GM12891 (cell line): ENCODE measurements around the gene SATB2.

ENCODE experiments used
- DNase-seq: peaks from one replicate; pipeline ENCODE4 v3.0.0; 2011; ENCODE audit warnings: low spot score; ENCODE audit not compliant: insufficient read length
- FAIRE-seq: peaks from 2 replicates; lab custom pipeline; 2011; peaks lifted over from hg19 to GRCh38; lab: Jason Lieb, UNC
- PAX5 ChIP-seq: IDR thresholded peaks from 2 replicates; pipeline ENCODE4 v1.6.1; 2011; ENCODE audit warnings: low read length, moderate library complexity, mild to moderate bottlenecking; ENCODE audit not compliant: insufficient read depth, severe bottlenecking
- POLR2A ChIP-seq: IDR thresholded peaks from 2 replicates; pipeline ENCODE4 v1.6.1; 2011; ENCODE audit warnings: low read depth, low read length, control low read depth
- POLR2AphosphoS5 ChIP-seq: IDR thresholded peaks from 2 replicates; pipeline ENCODE4 v1.6.1; 2011; ENCODE audit warnings: low read depth, low read length, control low read depth
- POU2F2 ChIP-seq: IDR thresholded peaks from 2 replicates; pipeline ENCODE4 v1.6.1; 2011; ENCODE audit warnings: low read depth, mild to moderate bottlenecking, control low read depth, low read length, moderate library complexity
- SPI1 ChIP-seq: IDR thresholded peaks from 2 replicates; pipeline ENCODE4 v1.6.1; 2011; ENCODE audit warnings: low read depth, low read length, control low read depth
- TAF1 ChIP-seq: IDR thresholded peaks from 2 replicates; pipeline ENCODE4 v1.6.1; 2011; ENCODE audit warnings: low read depth, low read length, control low read depth

Gene SATB2

GRCh38 chr2:199258291-199258690, 199.4 kb downstream of the SATB2 start:
- FAIRE-seq = no peak
- DNase-seq = no peak

GRCh38 chr2:199257261-199258224, 200.2 kb downstream of the SATB2 start:
- FAIRE-seq = no peak
- no peak for DNase-seq
- TF ChIP-seq POU2F2 (no peak), POLR2AphosphoS5 (no peak), SPI1 (no peak), POLR2A (no peak), TAF1 (no peak), PAX5 (no peak)

More at GRCh38 chr2:199258291-199258690, 199.4 kb downstream of the SATB2 start:
- TF ChIP-seq SPI1 (no peak), PAX5 (no peak), POLR2AphosphoS5 (no peak), POLR2A (no peak), TAF1 (no peak), POU2F2 (no peak)

GRCh38 chr2:199230091-199230490, 227.6 kb downstream of the SATB2 start:
- FAIRE-seq = no peak
- DNase-seq = no peak

GRCh38 chr2:199228887-199229819, 228.6 kb downstream of the SATB2 start:
- DNase-seq (no peak), FAIRE-seq (no peak)

More at GRCh38 chr2:199230091-199230490, 227.6 kb downstream of the SATB2 start:
- TF ChIP-seq SPI1 (no peak), TAF1 (no peak), POU2F2 (no peak), POLR2AphosphoS5 (no peak), PAX5 (no peak), POLR2A (no peak)

GRCh38 chr2:199223791-199224190, 233.9 kb downstream of the SATB2 start:
- FAIRE-seq (no peak), DNase-seq (no peak)
- TF ChIP-seq TAF1 (no peak), POU2F2 (no peak), POLR2AphosphoS5 (no peak), SPI1 (no peak), POLR2A (no peak), PAX5 (no peak)

More at GRCh38 chr2:199228887-199229819, 228.6 kb downstream of the SATB2 start:
- no peak for TF ChIP-seq POLR2A
- TF ChIP-seq POLR2AphosphoS5 = no peak
- TF ChIP-seq TAF1 = no peak
- no peak for TF ChIP-seq SPI1
- no peak for TF ChIP-seq POU2F2
- no peak for TF ChIP-seq PAX5

GRCh38 chr2:199220920-199221319, 236.8 kb downstream of the SATB2 start:
- no peak for DNase-seq
- FAIRE-seq = no peak
- no peak for TF ChIP-seq SPI1
- TF ChIP-seq POLR2A = no peak
- no peak for TF ChIP-seq POLR2AphosphoS5
- TF ChIP-seq PAX5 = no peak
- no peak for TF ChIP-seq POU2F2

GRCh38 chr2:199219551-199219950, 238.2 kb downstream of the SATB2 start:
- DNase-seq (no peak), FAIRE-seq (no peak)
- TF ChIP-seq TAF1 (no peak), POLR2A (no peak), POLR2AphosphoS5 (no peak), SPI1 (no peak), PAX5 (no peak), POU2F2 (no peak)
